Measurements from ENCODE around the gene KLF7. TPM values are rescaled to one million over a fixed set of nuclear protein-coding genes. Genes with fewer than 3 reads are reported as not detected.

The KLF7 gene
- total RNA-seq, 2 experiments from 2014 or later = 17.9 to 22.9 TPM

DNA sequence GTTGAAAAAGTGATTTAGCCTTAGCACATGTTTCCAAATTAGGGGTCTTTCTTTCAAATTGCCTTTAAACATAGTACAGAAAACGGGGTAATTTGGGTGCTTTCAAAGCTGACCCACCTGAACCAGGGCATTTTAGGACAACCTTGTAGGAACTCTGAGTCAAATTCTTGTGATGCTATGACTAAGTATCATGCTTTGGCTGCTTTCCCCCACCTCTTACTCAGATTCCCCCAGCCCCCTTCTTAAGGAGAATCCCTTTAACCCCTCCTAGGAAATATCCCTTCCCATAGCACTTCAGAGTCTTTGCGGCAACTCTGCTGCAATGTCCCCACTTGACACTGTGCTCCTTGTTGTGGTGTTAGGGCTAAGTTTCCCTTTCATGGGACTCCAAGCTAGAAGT, 18.6 kb upstream of the KLF7 start:
- ATAC-seq (ENCODE audit: low read depth) = no peak

DNA sequence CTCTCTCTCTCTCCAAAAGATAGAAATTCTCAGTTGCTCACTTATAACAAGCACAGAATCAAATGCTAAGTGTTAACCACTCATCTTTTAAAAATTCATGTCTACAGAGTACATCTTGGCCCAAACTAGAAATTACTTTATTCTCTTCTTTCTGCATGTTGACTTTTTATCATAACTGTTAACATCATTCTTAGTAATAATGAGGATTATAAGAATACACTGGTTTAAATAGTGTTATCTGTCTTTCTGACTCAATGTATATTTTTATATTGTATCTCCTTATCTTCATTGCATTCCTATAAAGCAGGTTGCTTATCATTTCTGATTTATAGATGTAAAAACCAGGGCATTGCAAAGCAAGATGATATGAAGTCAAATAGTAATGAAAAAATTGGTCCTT, 17.8 kb upstream of the KLF7 start:
- DNase-seq = no peak
- POLR2A ChIA-PET = no interaction called here
- peaks cover 5% of the 10 kb centered on the region for H3K36me3 Mint-ChIP-seq
- peaks cover 5% of the 10 kb centered on the region for H3K4me1 Mint-ChIP-seq
- H3K27me3 Mint-ChIP-seq = peaks cover 3% of the 10 kb centered on the region
- H3K27ac Mint-ChIP-seq = no peak overlapping the region
- ATAC-seq (ENCODE audit: low read depth) = no peak
- H3K4me3 Mint-ChIP-seq = no peak overlapping the region
- H3K9me3 Mint-ChIP-seq = peaks cover 10% of the 10 kb centered on the region

More for the DNA sequence above, 18.6 kb upstream of the KLF7 start:
- Mint-ChIP-seq H3K36me3 (peaks cover 5% of the 10 kb centered on the region), H3K4me1 (peaks cover 5% of the 10 kb centered on the region), H3K9me3 (peaks cover 10% of the 10 kb centered on the region), H3K27me3 (peaks cover 3% of the 10 kb centered on the region), H3K4me3 (no peak overlapping the region), H3K27ac (no peak overlapping the region)
- POLR2A ChIA-PET = no interaction called here
- no peak for DNase-seq

DNA sequence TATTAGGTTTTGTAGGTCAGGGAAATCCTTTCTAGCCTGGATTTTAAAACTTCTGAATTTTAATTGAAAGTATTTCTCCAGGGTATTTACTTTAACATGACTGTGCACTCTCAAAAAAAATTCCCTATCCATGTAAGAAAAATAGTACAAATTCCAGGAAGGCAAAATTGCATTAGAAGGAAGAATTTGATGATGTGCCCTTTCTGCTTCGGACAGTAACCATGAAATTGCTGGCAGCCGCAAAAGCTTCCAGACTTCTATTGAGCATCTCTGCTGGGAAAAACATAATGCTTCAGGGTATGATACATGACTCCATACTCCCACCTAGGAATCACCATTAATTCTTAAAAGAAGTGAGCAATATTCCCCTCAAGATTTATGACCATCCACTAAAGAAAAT, 17.2 kb upstream of the KLF7 start:
- Mint-ChIP-seq H3K4me3 (no peak overlapping the region), H3K9me3 (peaks cover 10% of the 10 kb centered on the region), H3K36me3 (peaks cover 5% of the 10 kb centered on the region), H3K27ac (no peak overlapping the region), H3K27me3 (peaks cover 3% of the 10 kb centered on the region), H3K4me1 (peaks cover 5% of the 10 kb centered on the region)
- POLR2A ChIA-PET = no interaction called here
- DNase-seq (no peak), ATAC-seq (ENCODE audit: low read depth) (no peak)

DNA sequence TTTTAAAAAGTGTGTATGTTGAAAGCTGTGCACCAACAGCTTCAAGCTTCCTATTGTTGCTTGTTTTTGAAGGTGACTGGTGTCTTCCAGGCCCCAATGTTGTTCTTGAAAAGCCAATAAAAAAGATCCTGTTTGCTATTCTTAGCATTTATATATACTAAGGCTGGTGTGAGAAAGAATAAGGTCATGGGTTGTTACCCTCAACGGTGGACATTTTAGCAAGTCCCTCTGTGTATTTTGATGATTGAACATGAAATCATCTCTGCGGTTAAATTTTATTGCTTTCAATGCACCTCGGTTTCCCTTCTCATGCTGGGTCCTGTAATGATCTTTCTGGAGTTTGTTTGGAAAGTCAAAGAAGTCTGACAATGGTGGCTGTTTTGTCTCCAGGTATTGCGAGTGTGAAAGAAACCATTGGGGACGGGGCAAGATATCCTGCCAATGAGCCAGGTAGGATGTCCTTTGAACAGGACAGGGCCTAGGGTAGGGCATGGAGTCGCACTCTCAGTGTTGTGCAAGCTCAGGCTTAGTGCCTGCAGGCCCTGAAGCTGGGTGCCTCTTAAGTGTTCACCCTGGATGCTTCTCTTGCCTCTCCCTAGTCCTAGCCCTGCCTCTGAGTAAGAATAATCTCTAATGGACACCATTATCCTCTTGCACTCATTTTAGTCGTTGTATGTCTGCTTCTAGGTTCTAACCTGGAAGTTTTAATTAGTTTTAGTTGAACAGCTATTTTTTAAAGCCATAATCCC, 16.0 kb upstream of the KLF7 start:
- H3K36me3 Mint-ChIP-seq = peaks cover under 1% of the 10 kb centered on the region
- POLR2A ChIA-PET = no interaction called here
- H3K27ac Mint-ChIP-seq = no peak overlapping the region
- DNase-seq = no peak
- peaks cover under 1% of the 10 kb centered on the region for H3K9me3 Mint-ChIP-seq
- peaks cover 3% of the 10 kb centered on the region for H3K27me3 Mint-ChIP-seq
- no peak overlapping the region for H3K4me3 Mint-ChIP-seq
- peaks cover 5% of the 10 kb centered on the region for H3K4me1 Mint-ChIP-seq
- no peak for ATAC-seq (ENCODE audit: low read depth)

DNA sequence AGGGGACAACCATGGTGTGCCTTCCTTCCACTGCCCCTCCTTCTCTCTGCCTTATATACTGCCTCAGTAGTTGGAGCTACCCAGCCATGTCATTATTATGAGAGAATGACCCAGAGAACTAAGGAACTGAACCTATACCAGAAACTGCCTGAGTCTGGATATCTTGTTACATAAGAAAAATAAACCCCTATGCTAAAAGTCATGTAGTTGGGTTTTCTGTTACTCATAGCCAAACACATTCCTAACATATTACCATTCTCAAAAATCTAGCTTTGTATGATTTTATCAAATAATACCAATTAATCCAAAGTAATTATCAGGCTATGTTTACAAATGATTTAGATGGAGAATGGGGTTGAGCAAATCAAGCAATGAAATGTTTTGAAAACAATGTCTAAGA, 15.0 kb upstream of the KLF7 start:
- DNase-seq (no peak), ATAC-seq (ENCODE audit: low read depth) (no peak)
- POLR2A ChIA-PET = no interaction called here
- Mint-ChIP-seq H3K27ac (no peak overlapping the region), H3K4me3 (no peak overlapping the region), H3K27me3 (peaks cover 3% of the 10 kb centered on the region), H3K4me1 (peaks cover 5% of the 10 kb centered on the region), H3K36me3 (no peaks in the 10 kb centered on the region), H3K9me3 (no peaks in the 10 kb centered on the region)

DNA sequence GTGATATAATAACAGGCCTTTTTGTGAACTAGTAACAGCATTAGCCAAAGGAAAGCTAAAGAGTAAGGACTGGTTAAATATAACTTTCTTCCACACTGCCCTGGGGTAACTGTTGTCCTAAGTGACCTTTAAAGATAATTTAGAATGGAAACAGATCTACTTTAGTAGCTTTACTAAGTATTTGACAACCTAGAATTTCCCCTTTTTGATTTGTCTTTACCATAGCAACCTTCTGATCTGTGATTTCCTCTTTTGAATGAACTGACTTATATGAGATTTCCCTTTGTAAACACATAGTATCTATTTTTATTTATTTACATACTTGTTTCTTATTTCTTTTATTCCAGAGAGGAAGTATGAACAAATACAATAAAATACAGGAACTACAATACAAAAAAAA, 10.5 kb upstream of the KLF7 start:
- peaks cover 3% of the 10 kb centered on the region for H3K36me3 Mint-ChIP-seq
- no peak overlapping the region for H3K27ac Mint-ChIP-seq
- H3K9me3 Mint-ChIP-seq = peaks cover 3% of the 10 kb centered on the region
- peaks cover 3% of the 10 kb centered on the region for H3K27me3 Mint-ChIP-seq
- DNase-seq (no peak), ATAC-seq (ENCODE audit: low read depth) (no peak)
- H3K4me1 Mint-ChIP-seq = peaks cover 2% of the 10 kb centered on the region
- POLR2A ChIA-PET = interaction anchor here (1.3 kb wide), 1 partner anchor 10 kb away, joined by 6 read pairs; the partner anchor contains the start of gene KLF7
- no peak overlapping the region for H3K4me3 Mint-ChIP-seq

DNA sequence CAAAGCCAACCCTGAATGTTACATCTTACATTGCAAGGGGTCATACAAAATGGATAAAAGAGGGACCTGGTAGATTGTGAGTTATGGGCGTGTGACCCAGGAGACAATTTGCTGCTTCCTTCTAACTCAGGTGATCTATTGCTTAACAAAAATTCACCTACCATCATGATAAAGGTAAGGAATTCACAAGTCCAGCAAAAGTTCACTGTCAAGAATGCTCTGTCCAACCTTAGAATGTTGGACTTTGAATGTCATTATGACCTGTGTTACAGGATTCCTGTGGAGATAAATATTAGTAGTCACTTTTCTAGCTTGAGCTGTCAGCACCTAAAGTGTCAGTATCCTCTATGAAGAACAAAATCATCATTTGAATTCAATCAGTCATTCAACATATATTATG, 7.9 kb upstream of the KLF7 start:
- Mint-ChIP-seq H3K4me3 (no peak overlapping the region), H3K36me3 (peaks cover 6% of the 10 kb centered on the region), H3K27me3 (no peaks in the 10 kb centered on the region), H3K27ac (no peak overlapping the region), H3K4me1 (peaks cover 4% of the 10 kb centered on the region), H3K9me3 (peaks cover 3% of the 10 kb centered on the region)
- ATAC-seq (ENCODE audit: low read depth) = no peak
- no peak for DNase-seq
- POLR2A ChIA-PET = no interaction called here

DNA sequence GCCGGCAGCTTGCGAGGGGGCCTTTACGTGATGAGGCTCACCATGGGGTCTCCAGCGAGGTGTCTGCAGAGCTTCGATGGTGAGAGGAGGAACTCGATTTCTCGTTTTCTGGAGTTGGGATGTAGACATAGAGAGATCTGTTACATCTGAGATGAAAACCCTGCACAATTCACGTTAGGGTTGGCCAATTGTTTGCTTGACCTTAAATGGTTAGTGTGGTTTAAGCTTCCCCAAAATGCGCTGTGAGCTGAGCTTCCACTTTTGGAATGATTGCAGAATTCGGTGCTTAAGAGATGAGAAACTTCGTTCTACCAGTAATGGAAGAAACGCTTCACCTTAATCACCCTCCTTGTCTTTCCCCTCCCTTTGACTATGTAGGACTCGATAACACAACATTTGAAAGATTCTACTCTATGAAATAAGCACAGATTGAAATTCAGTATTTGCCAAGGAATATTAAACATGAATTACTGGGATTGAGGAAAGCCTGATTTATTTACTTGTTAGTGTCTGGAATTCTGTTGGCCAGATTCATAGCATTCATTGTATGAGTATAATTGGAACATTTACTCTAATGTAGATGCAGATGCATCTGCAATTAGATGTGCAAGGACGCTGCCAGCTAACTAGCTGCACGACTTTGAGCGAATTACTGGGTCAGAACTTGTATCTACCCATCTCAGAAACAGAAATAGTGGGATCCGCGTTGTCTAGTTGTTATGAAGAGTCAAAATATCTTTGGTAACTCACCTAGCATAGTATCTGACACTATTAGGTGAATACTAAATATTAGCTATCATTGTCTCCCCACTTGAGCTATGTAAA, 1.6 kb upstream of the KLF7 start:
- H3K4me1 Mint-ChIP-seq = peaks cover 37% of the 10 kb centered on the region
- H3K36me3 Mint-ChIP-seq = peaks cover 4% of the 10 kb centered on the region
- H3K9me3 Mint-ChIP-seq = no peaks in the 10 kb centered on the region
- H3K27me3 Mint-ChIP-seq = no peaks in the 10 kb centered on the region
- POLR2A ChIA-PET = interaction anchor here (0.9 to 5.5 kb wide), 4 partner anchors 10 to 93 kb away, joined by 4 to 107 read pairs (median 26); no protein-coding TSS in a partner anchor
- H3K4me3 Mint-ChIP-seq = peak overlapping the region; percentile 87
- DNase-seq (no peak), ATAC-seq (ENCODE audit: low read depth) (no peak)
- H3K27ac Mint-ChIP-seq = peak overlapping the region; percentile 90

DNA sequence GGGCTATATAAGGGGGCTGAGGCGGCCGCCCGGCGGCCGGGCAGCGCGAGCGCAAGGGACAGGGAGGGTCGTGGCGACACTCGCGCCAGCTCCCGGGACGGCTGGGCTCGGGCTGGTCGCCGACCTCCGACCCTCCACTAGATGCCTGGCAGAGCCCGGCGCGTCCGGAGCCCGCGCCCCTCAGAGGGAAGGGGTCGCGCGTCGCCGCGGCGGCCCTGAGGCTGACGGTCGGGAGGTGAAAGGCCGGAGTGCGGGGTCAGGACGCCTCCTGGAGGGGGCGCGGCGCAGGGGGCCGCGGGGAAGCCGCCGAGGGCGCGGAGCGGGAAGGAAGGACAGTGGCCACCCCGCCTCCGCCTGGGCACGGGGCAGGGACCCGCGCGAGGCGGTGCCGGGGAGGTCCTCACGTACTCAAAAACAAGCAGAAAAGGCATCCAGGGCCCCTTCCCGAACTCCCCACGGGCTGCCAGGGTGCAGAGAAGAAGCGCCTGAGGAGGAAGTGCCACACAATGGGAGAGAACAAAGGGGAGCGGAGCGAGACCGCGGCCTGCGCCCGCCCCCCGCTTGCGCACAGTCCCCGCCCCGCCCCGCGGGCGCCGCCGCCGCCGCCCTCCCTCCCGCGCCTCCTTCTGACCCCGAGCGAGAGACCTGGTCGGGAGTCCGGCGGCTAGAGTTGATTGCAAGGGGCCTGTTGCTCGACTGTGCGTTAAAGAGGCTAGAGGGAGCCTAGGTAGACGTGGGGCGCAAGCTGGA, 776 bp upstream of the KLF7 start:
- peak overlapping the region; percentile 87 for H3K4me3 Mint-ChIP-seq
- peak overlapping the region; percentile 96 for H3K27ac Mint-ChIP-seq
- H3K27me3 Mint-ChIP-seq = no peaks in the 10 kb centered on the region
- POLR2A ChIA-PET = interaction anchor here (0.5 to 5.5 kb wide), 16 partner anchors 10 to 458 kb away, joined by 3 to 107 read pairs (median 5); partner anchors contain the start of genes CREB1 and METTL21A
- peaks cover 37% of the 10 kb centered on the region for H3K4me1 Mint-ChIP-seq
- peaks cover 7% of the 10 kb centered on the region for H3K36me3 Mint-ChIP-seq
- no peaks in the 10 kb centered on the region for H3K9me3 Mint-ChIP-seq
- ATAC-seq (ENCODE audit: low read depth) (peak; percentile 48), DNase-seq (peak; percentile 77)

DNA sequence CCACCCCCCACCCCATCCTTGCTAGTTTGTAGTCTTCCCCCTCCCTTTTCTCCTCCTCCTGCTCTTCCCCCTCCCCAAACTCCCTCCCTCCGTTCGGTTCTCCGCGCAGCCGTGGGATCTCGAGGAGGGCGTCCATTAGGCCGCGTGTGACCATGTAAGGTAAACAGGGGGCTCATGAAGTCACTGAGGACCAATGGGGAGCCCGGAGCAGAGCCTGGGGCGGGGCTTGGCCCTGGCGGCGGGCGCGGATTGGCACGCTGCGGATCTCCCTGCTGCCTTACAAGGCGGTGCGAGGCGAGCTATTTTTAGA, 246 bp upstream of the KLF7 start:
- peaks cover 41% of the 10 kb centered on the region for H3K4me1 Mint-ChIP-seq
- ATAC-seq (ENCODE audit: low read depth) = peak; percentile 95

DNA sequence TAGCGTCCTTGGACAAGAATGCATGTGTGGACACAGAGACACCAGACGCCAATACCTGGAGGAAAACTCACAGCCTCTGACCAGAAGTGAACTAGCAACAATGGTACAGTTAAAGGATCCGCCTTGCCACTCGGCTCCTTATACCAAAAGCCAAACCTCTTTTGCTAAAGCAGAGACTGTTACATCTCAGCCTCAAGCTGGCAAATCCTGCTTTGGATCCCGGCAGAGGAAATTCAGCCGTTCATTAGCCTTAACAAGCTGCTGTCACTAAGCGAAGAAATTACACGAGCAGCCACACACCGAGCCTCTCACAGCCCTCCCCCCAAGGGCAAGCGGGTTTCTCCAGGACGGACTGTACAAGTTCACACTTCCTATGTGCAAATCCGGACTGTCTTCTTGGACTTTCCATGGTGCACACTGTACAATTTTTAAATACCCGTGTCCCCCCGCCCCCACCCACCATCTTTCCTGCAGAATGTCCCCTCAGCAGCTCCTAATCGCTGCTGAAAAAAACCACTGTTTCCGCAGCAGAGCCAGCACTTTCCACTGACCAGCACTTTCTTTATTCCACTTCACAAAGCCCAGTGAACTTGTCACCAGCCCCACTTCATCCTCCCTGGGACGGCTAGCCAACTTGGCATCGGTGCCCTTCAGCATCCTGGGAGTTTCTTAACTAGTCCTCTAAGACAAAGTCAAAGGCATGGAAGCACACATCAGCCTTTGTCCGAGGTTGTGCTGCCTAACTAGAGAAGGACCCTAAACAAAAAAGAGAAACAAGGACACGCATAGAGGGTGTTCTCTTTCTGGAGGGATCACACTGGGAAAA, 1.5 kb downstream of the KLF7 start:
- POLR2A ChIA-PET = interaction anchor here (0.7 to 5.5 kb wide), 7 partner anchors 9 to 547 kb away, joined by 3 to 107 read pairs (median 17); partner anchors contain the start of genes CCNYL1 and CREB1
- Mint-ChIP-seq H3K4me3 (peak overlapping the region; percentile 87), H3K4me1 (peaks cover 40% of the 10 kb centered on the region)

More for the DNA sequence above, 246 bp upstream of the KLF7 start:
- Mint-ChIP-seq H3K36me3 (peaks cover 7% of the 10 kb centered on the region), H3K27me3 (no peaks in the 10 kb centered on the region), H3K27ac (peak overlapping the region; percentile 96), H3K4me3 (peak overlapping the region; percentile 87), H3K9me3 (no peaks in the 10 kb centered on the region)
- peak; percentile 95 for DNase-seq
- POLR2A ChIA-PET = interaction anchor here (0.5 to 5.5 kb wide), 14 partner anchors 11 to 459 kb away, joined by 3 to 107 read pairs (median 5); partner anchors contain the start of genes CREB1 and METTL21A

DNA sequence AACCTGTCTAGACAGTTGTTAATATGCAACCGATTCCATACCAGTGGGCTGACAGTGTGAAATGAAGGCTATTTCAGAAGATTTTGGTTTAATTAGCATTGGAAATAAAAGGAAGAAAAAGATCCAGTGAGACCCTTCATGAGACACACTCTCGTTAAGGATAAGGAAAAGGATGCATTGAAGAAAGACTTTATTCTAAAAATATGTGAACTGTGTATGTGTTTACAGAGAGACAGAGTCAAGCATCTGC, 2.1 kb downstream of the KLF7 start:
- Mint-ChIP-seq H3K36me3 (peaks cover 8% of the 10 kb centered on the region), H3K9me3 (no peaks in the 10 kb centered on the region), H3K4me1 (peaks cover 40% of the 10 kb centered on the region), H3K27ac (peak overlapping the region; percentile 62), H3K4me3 (peak overlapping the region; percentile 87), H3K27me3 (no peaks in the 10 kb centered on the region)
- ATAC-seq (ENCODE audit: low read depth) (no peak), DNase-seq (no peak)
- POLR2A ChIA-PET = interaction anchor here (0.9 to 5.5 kb wide), 3 partner anchors 9 to 58 kb away, joined by 3 to 107 read pairs (median 44); no protein-coding TSS in a partner anchor

More for the DNA sequence above, 1.5 kb downstream of the KLF7 start:
- Mint-ChIP-seq H3K9me3 (no peaks in the 10 kb centered on the region), H3K27me3 (no peaks in the 10 kb centered on the region), H3K27ac (peak overlapping the region; percentile 96), H3K36me3 (peaks cover 8% of the 10 kb centered on the region)
- DNase-seq (peak; percentile 38), ATAC-seq (ENCODE audit: low read depth) (no peak)

Measured in activated naive CD8-positive, alpha-beta T cell treated with anti-CD3 and anti-CD28 coated beads, Interleukin-2, amount 10 ng/mL, durations not matched to agents 7 days and 5 days (primary cell).